PC-3 (cell line): Measurements from ENCODE around the gene KLHL7. TPM values are rescaled to one million over a fixed set of nuclear protein-coding genes. Genes with fewer than 3 reads are reported as not detected.

Source experiments
- ATAC-seq: fragments of 200-7000 bp; cut with Tn5 transposase; 2 replicates; pipeline ENCODE4 v1.9.1; 2020; ENCODE audit warnings: mild to moderate bottlenecking, moderate library complexity
- BruUV-seq: library from RNA; stranded (reverse); fragments of 400-500 nt; replicated peaks from 2 replicates; lab custom pipeline; 2021; lab: Mats Ljungman, UMichigan
- CTCF ChIA-PET: fragments of 300-600 bp; sonication (Branson Sonifier 250); formaldehyde crosslinking; loops from one replicate; lab custom pipeline; 2022; ENCODE audit warnings: antibody characterized with exemption; lab: Charles Lee
- POLR2A ChIA-PET: fragments of 300-600 bp; sonication (Branson Sonifier 250); formaldehyde crosslinking; loops from one replicate; lab custom pipeline; 2022; ENCODE audit warnings: antibody characterized with exemption; ENCODE audit not compliant: unreplicated experiment; lab: Charles Lee
- DNase-seq: peaks from one replicate; pipeline ENCODE4 v3.0.0-alpha.2; 2015
- H2AFZ ChIP-seq: fragments of 300-600 bp; sonication (generic); 2 replicates; pipeline ENCODE4 v1.6.0; 2016; ENCODE audit warnings: antibody characterized with exemption, low read length
- H3F3A ChIP-seq: fragments of 300-600 bp; sonication (generic); one replicate; pipeline ENCODE4 v1.6.0; 2017; ENCODE audit warnings: antibody characterized with exemption, low read length, control low read depth, mild to moderate bottlenecking; ENCODE audit not compliant: unreplicated experiment
- H3K27ac ChIP-seq: fragments of 300-600 bp; sonication (generic); 2 replicates; pipeline ENCODE4 v1.5.1; 2016; ENCODE audit warnings: mild to moderate bottlenecking, low read length
- H3K27me3 ChIP-seq: fragments of 300-600 bp; sonication (generic); 2 replicates; pipeline ENCODE4 v1.6.1; 2016; ENCODE audit warnings: low read length, mixed read lengths
- H3K36me3 ChIP-seq: fragments of 300-600 bp; sonication (generic); 2 replicates; pipeline ENCODE4 v1.6.1; 2016; ENCODE audit warnings: low read depth, mixed run types, low read length, mixed read lengths
- H3K4me1 ChIP-seq: fragments of 300-600 bp; sonication (generic); 2 replicates; pipeline ENCODE4 v1.5.1; 2016; ENCODE audit warnings: low read length; ENCODE audit not compliant: insufficient read depth
- H3K4me2 ChIP-seq: fragments of 300-600 bp; sonication (generic); 2 replicates; pipeline ENCODE4 v1.6.0; 2016; ENCODE audit warnings: low read length
- H3K4me3 ChIP-seq: fragments of 300-600 bp; sonication (generic); 2 replicates; pipeline ENCODE4 v1.5.1; 2016; ENCODE audit warnings: mild to moderate bottlenecking, low read length, mixed read lengths
- H3K79me2 ChIP-seq: fragments of 300-600 bp; sonication (generic); 2 replicates; pipeline ENCODE4 v1.6.1; 2017; ENCODE audit warnings: low read length, mixed read lengths
- H3K9ac ChIP-seq: fragments of 300-600 bp; sonication (generic); 2 replicates; pipeline ENCODE4 v1.6.0; 2016; ENCODE audit warnings: mild to moderate bottlenecking, low read length
- H3K9me2 ChIP-seq: fragments of 300-600 bp; sonication (generic); replicated peaks from 2 replicates; pipeline ENCODE4 v1.6.1; 2016; ENCODE audit warnings: mixed run types, low read length, mixed read lengths
- H3K9me3 ChIP-seq: fragments of 300-600 bp; sonication (generic); 2 replicates; pipeline ENCODE4 v1.6.1; 2016; ENCODE audit warnings: low read length, mixed read lengths
- H4K20me1 ChIP-seq: fragments of 300-600 bp; sonication (generic); 2 replicates; pipeline ENCODE4 v1.6.1; 2016; ENCODE audit warnings: low read length, mixed read lengths
- CTCF ChIP-seq: fragments of 300-600 bp; sonication (generic); conservative IDR thresholded peaks from 2 replicates; pipeline ENCODE4 v1.5.1; 2017; ENCODE audit warnings: antibody characterized with exemption, low read depth, mild to moderate bottlenecking, low read length
- EZH2 ChIP-seq: fragments of 300-600 bp; sonication (generic); IDR thresholded peaks from one replicate; pipeline ENCODE4 v1.6.1; 2017; ENCODE audit warnings: antibody characterized with exemption, mild to moderate bottlenecking, low read length; ENCODE audit not compliant: unreplicated experiment
- EZH2phosphoT487 ChIP-seq: fragments of 300-600 bp; sonication (generic); IDR thresholded peaks from 2 replicates; pipeline ENCODE4 v1.6.1; 2018; ENCODE audit warnings: mild to moderate bottlenecking, antibody characterized with exemption, low read length, borderline replicate concordance
- intact Hi-C: fragments of 100-400 bp; cut with micrococcal nuclease; formaldehyde crosslinking; loops from 2 replicates; pipeline ENCODE4 v1.9.0; 2023
- total RNA-seq: library from RNA; depleted of rRNA; stranded (reverse); fragments of >200 nt; gene quantifications from 2 replicates; pipeline ENCODE4 v1.2.3, GENCODE V29; 2014

KLHL7 gene
- total RNA-seq, 1 experiment from 2014 or later: 31.1 TPM

- no peak overlapping the region for H3K4me3 ChIP-seq
- H3K27ac ChIP-seq: no peak overlapping the region
- peaks cover 1% of the 10 kb centered on the region; the same call in 1 of the 2 replicates for H3K36me3 ChIP-seq
- TF ChIP-seq EZH2 (no peak), EZH2phosphoT487 (no peak), CTCF (no peak)
- H3K4me2 ChIP-seq: no peak overlapping the region
- no peak for DNase-seq
- H2AFZ ChIP-seq: no peak overlapping the region
- no peaks in the 10 kb centered on the region for H3F3A ChIP-seq
- BruUV-seq: no TSS peak
- H3K4me1 ChIP-seq: no peaks in the 10 kb centered on the region
- H4K20me1 ChIP-seq: no peaks in the 10 kb centered on the region
- no peaks in the 10 kb centered on the region for H3K9me3 ChIP-seq
- intact Hi-C loops: no loop called here
- H3K79me2 ChIP-seq: no peaks in the 10 kb centered on the region
- H3K9ac ChIP-seq: no peak overlapping the region
- no peak for ATAC-seq
- ChIA-PET POLR2A (no interaction called here), CTCF (no interaction called here)
- no peaks in the 10 kb centered on the region for H3K27me3 ChIP-seq
- no peaks in the 10 kb centered on the region for H3K9me2 ChIP-seq
Observed at GRCh38 chr7:23205909-23206767, 100.6 kb downstream of the KLHL7 start.

- intact Hi-C loops: no loop called here
- Histone ChIP-seq H3K9ac (no peak overlapping the region), H3K9me3 (no peaks in the 10 kb centered on the region), H3F3A (no peaks in the 10 kb centered on the region), H3K4me2 (no peak overlapping the region), H3K4me1 (no peaks in the 10 kb centered on the region), H3K4me3 (no peak overlapping the region), H3K79me2 (no peaks in the 10 kb centered on the region), H4K20me1 (no peaks in the 10 kb centered on the region), H3K27me3 (no peaks in the 10 kb centered on the region), H3K27ac (no peak overlapping the region), H3K36me3 (no peaks in the 10 kb centered on the region), H2AFZ (no peak overlapping the region), H3K9me2 (no peaks in the 10 kb centered on the region)
- POLR2A ChIA-PET: no interaction called here
- BruUV-seq: no TSS peak
- ATAC-seq (no peak), DNase-seq (no peak)
- TF ChIP-seq EZH2: no peak
- TF ChIP-seq EZH2phosphoT487: no peak
- no peak for TF ChIP-seq CTCF
- CTCF ChIA-PET: no interaction called here
Observed at GRCh38 chr7:23207021-23207420, 101.4 kb downstream of the KLHL7 start.

GRCh38 chr7:23207884-23208283, 102.3 kb downstream of the KLHL7 start:
- Histone ChIP-seq H3K4me1 (no peaks in the 10 kb centered on the region), H3K4me2 (no peak overlapping the region), H3K27ac (no peak overlapping the region), H3K27me3 (no peaks in the 10 kb centered on the region), H3K9me2 (no peaks in the 10 kb centered on the region), H4K20me1 (no peaks in the 10 kb centered on the region), H3F3A (no peaks in the 10 kb centered on the region), H3K9ac (no peak overlapping the region), H3K9me3 (no peaks in the 10 kb centered on the region), H3K4me3 (no peak overlapping the region), H2AFZ (no peak overlapping the region), H3K36me3 (no peaks in the 10 kb centered on the region), H3K79me2 (no peaks in the 10 kb centered on the region)
- BruUV-seq: no TSS peak
- intact Hi-C loops: no loop called here
- TF ChIP-seq EZH2 (no peak), EZH2phosphoT487 (no peak), CTCF (no peak)
- ATAC-seq: no peak
- POLR2A ChIA-PET: no interaction called here
- CTCF ChIA-PET: no interaction called here
- DNase-seq: no peak
